K562 (cell line): ENCODE results near the gene FAM83F. TPM values are rescaled to one million over a fixed set of nuclear protein-coding genes. Genes with fewer than 3 reads are reported as not detected.

Source experiments
- ATAC-seq: fragments of 200-7000 bp; cut with Tn5 transposase; 3 replicates; pipeline ENCODE4 v1.9.1; 2020; ENCODE audit warnings: moderate library complexity
- BruUV-seq: library from RNA; stranded (reverse); fragments of 400-500 nt; replicated peaks from 2 replicates; lab custom pipeline; 2021; lab: Mats Ljungman, UMichigan
- CTCF ChIA-PET: fragments of 300-600 bp; formaldehyde crosslinking; extraction: SDS; loops from one replicate; lab custom pipeline; 2021; ENCODE audit warnings: low intra/inter-chr PET ratio; lab: Yijun Ruan, JAX
- POLR2A ChIA-PET: fragments of 300-600, 350-650 bp; sonication (Branson Sonifier 250); formaldehyde crosslinking; extraction: SDS; loops from one replicate; lab custom pipeline; 2021; ENCODE audit warnings: antibody characterized with exemption, inconsistent platforms; lab: Yijun Ruan, JAX
- DNase-seq, 4 experiments: peaks; one replicate each; pipeline versions ENCODE4 v3.0.0 to v3.0.0-alpha.2; 2011 to 2018; ENCODE audit warnings: low spot score in 3 of 4, mixed read lengths in 3 of 4; ENCODE audit errors: extremely low read depth in 1 of 4
- FAIRE-seq: peaks from 2 replicates; lab custom pipeline; 2011; peaks lifted over from hg19 to GRCh38; lab: Jason Lieb, UNC
- H2AFZ ChIP-seq: 2 replicates; pipeline ENCODE4 v1.6.0; 2011; ENCODE audit warnings: low read depth, low read length, control low read depth, inconsistent platforms
- H3K27ac ChIP-seq: fragments of 200-600 bp; 3 replicates; pipeline ENCODE4 v1.8.0; 2011; ENCODE audit warnings: low read depth, mild to moderate bottlenecking, control low read depth, inconsistent platforms, low read length, moderate library complexity, mixed read lengths; ENCODE audit errors: extremely low read depth
- H3K27me3 ChIP-seq, 2 experiments: fragments of 300-600 bp in 1 of 2; 2 replicates in 1 of 2; 3 replicates in 1 of 2; pipeline versions ENCODE4 v1.6.0 to v1.8.0; 2011; ENCODE audit warnings: inconsistent platforms in 2 of 2, low read length in 2 of 2, mild to moderate bottlenecking in 1 of 2, mixed read lengths in 1 of 2, moderate library complexity in 1 of 2; ENCODE audit not compliant: control insufficient read depth in 2 of 2, insufficient read depth in 2 of 2
- H3K36me3 ChIP-seq: fragments of 300-600 bp; 3 replicates; pipeline ENCODE4 v1.8.0; 2011; ENCODE audit warnings: mild to moderate bottlenecking, low read length, inconsistent platforms; ENCODE audit not compliant: control insufficient read depth, insufficient read depth
- H3K4me1 ChIP-seq, 2 experiments: fragments of 200-600 bp in 1 of 2; replicated peaks in 1 of 2; 2 replicates in 1 of 2; 3 replicates in 1 of 2; pipeline versions ENCODE4 v1.5.1 to v1.8.0; 2011; ENCODE audit warnings: inconsistent platforms in 2 of 2, low read length in 2 of 2, mild to moderate bottlenecking in 1 of 2, mixed read lengths in 1 of 2, moderate library complexity in 1 of 2; ENCODE audit not compliant: control insufficient read depth in 2 of 2, insufficient read depth in 2 of 2
- H3K4me2 ChIP-seq: 2 replicates; pipeline ENCODE4 v1.6.1; 2011; ENCODE audit warnings: low read length, control low read depth, inconsistent platforms, mixed read lengths; ENCODE audit not compliant: insufficient read depth
- H3K4me3 ChIP-seq: fragments of 200-600 bp; sonication (generic), shearing (Covaris generic); 2 replicates; pipeline ENCODE4 v1.5.1; 2016; ENCODE audit warnings: control low read depth, inconsistent platforms
- H3K79me2 ChIP-seq: fragments of 200-600 bp; 3 replicates; pipeline ENCODE4 v1.8.0; 2011; ENCODE audit warnings: low read length, inconsistent platforms; ENCODE audit not compliant: control insufficient read depth, insufficient read depth
- H3K9ac ChIP-seq, 2 experiments: 2 replicates each; pipeline versions ENCODE4 v1.6.0 to v1.6.1; 2011; ENCODE audit warnings: low read depth in 2 of 2, low read length in 2 of 2, control low read depth in 1 of 2, inconsistent platforms in 1 of 2, mild to moderate bottlenecking in 1 of 2, mixed read lengths in 1 of 2; ENCODE audit not compliant: insufficient read depth in 1 of 2
- H3K9me1 ChIP-seq: one replicate; pipeline ENCODE4 v1.6.0; 2011; ENCODE audit warnings: inconsistent platforms, mild to moderate bottlenecking, low read length, moderate library complexity; ENCODE audit not compliant: control insufficient read depth, insufficient read depth
- H3K9me3 ChIP-seq: replicated peaks from 2 replicates; pipeline ENCODE4 v1.5.1; 2011; ENCODE audit warnings: low read depth, low read length, inconsistent platforms; ENCODE audit not compliant: control insufficient read depth, insufficient read depth
- H4K20me1 ChIP-seq: replicated peaks from 2 replicates; pipeline ENCODE4 v1.6.1; 2011; ENCODE audit warnings: low read length, inconsistent platforms, mixed read lengths; ENCODE audit not compliant: control insufficient read depth, insufficient read depth
- ESRRB ChIP-seq: fragments of 250-450 bp; sonication (Bioruptor Pico); IDR thresholded peaks from 2 replicates; pipeline ENCODE4 v1.5.0; 2020; ENCODE audit warnings: mild to moderate bottlenecking, moderate library complexity, borderline replicate concordance
- ETV5 ChIP-seq: sonication (generic); formaldehyde crosslinking; IDR thresholded peaks from 2 replicates; pipeline ENCODE4 v1.4.0; 2020; ENCODE audit warnings: low read depth, mild to moderate bottlenecking, missing genetic modification reagents
- FOSL1 ChIP-seq: fragments of 200-800 bp; sonication (Bioruptor generic); conservative IDR thresholded peaks from 2 replicates; pipeline ENCODE4 v1.6.1; 2016; ENCODE audit warnings: missing genetic modification characterization, missing compliant biosample characterization
- HOXB6 ChIP-seq: fragments of 250-450 bp; sonication (Bioruptor Pico); IDR thresholded peaks from 2 replicates; pipeline ENCODE4 v1.5.1; 2022; ENCODE audit warnings: mild to moderate bottlenecking, borderline replicate concordance
- MAFG ChIP-seq: fragments of 450-650 bp; conservative IDR thresholded peaks from 2 replicates; pipeline ENCODE4 v1.6.1; 2016; ENCODE audit warnings: missing genetic modification characterization, missing compliant biosample characterization
- SIX5 ChIP-seq, 2 experiments: IDR thresholded peaks; 2 replicates each; pipeline ENCODE4 v1.6.1; 2011; ENCODE audit warnings: low read length in 2 of 2, borderline replicate concordance in 1 of 2, low read depth in 1 of 2, mild to moderate bottlenecking in 1 of 2, moderate library complexity in 1 of 2; ENCODE audit not compliant: insufficient read depth in 1 of 2
- TSHZ1 ChIP-seq: fragments of 250-450 bp; sonication (Bioruptor Pico); IDR thresholded peaks from 2 replicates; pipeline ENCODE4 v1.4.0; 2020; ENCODE audit warnings: mild to moderate bottlenecking, moderate library complexity
- ZNF407 ChIP-seq: fragments of 450-650 bp; IDR thresholded peaks from 2 replicates; pipeline ENCODE4 v1.6.1; 2016; ENCODE audit warnings: low read depth
- ZNF778 ChIP-seq: fragments of 450-650 bp; formaldehyde crosslinking; IDR thresholded peaks from 2 replicates; pipeline ENCODE4 v1.4.0; 2020; ENCODE audit warnings: mild to moderate bottlenecking, moderate library complexity
- WGBS: fragments of 100-300 bp; shearing (Covaris generic); methylation state at CpG from one replicate; pipeline ENCODE4 v1.1.6; 2016; ENCODE audit warnings: low coverage, mixed read lengths; ENCODE audit not compliant: insufficient coverage; ENCODE audit errors: missing lambda C conversion rate; 5-methylcytosine and 5-hydroxymethylcytosine counted together
- in situ Hi-C: fragments of 300-500 bp; cut with MboI; formaldehyde crosslinking; loops from 4 replicates; pipeline ENCODE4 v1.15.0; 2018; ENCODE audit warnings: inconsistent platforms, mixed read lengths
- intact Hi-C: fragments of 100-400 bp; cut with micrococcal nuclease; formaldehyde crosslinking; loops from 2 replicates; pipeline ENCODE4 v1.14.2; 2022
- polyA plus RNA-seq, 8 experiments: library from polyadenylated mRNA; depleted of rRNA in 4 of 8; stranded (reverse) in 5 of 8; unstranded in 3 of 8; fragments of >200 nt; fragmentation: Nextera tagmentation in 2 of 8; fragmentation: Illumina TruSeq in 1 of 8; extraction: Ambion mirVana in 2 of 8; extraction: Trizol in 1 of 8; gene quantifications; 2 replicates each; pipeline versions ENCODE4 v1.2.1 to v1.2.3, GENCODE V29; 2011 to 2014; ENCODE audit warnings: inconsistent platforms in 1 of 8, missing spikeins in 1 of 8
- total RNA-seq, 7 experiments: library from RNA; depleted of rRNA in 6 of 7; stranded (reverse); fragments of >200 nt in 6 of 7; fragmentation: Illumina TruSeq in 2 of 7; extraction: Trizol in 2 of 7; gene quantifications; 2 replicates each; pipeline versions ENCODE4 v1.2.1 to v1.2.3, GENCODE V29; 2011 to 2021; ENCODE audit warnings: low replicate concordance in 1 of 7

The FAM83F gene
- total and polyA plus RNA-seq, 9 of the 15 experiments (the other 6 are each of a cell fraction or from before 2014, with no cell fraction given): under 0.01 to 0.13 (median 0.04) TPM; not detected in 1

GRCh38 chr22:40025856-40026255 is 31.1 kb downstream of the FAM83F start (continued):
- TF ChIP-seq ZNF407 (no peak), ZNF778 (CRISPR knock-in tag) (no peak)
- TF ChIP-seq, all 486 proteins: peak for 0

- WGBS: 72% methylated on average over 4 of the region's 7 CpGs
- Histone ChIP-seq H3K4me2 (no peak overlapping the region), H3K4me3 (no peak overlapping the region), H2AFZ (no peak overlapping the region), H3K36me3 (no peaks in the 10 kb centered on the region), H3K27me3 (no peaks in the 10 kb centered on the region), H3K4me1 (peaks cover 14 to 23% of the 10 kb centered on the region in 2 experiments), H3K79me2 (no peaks in the 10 kb centered on the region), H3K27ac (no peak overlapping the region), H3K9ac (no peak overlapping the region; a peak in 1 of 4 replicates), H3K9me1 (no peaks in the 10 kb centered on the region), H3K9me3 (no peaks in the 10 kb centered on the region), H4K20me1 (no peaks in the 10 kb centered on the region; the same call in 1 of the 2 replicates)
- BruUV-seq: no TSS peak
- no peak for FAIRE-seq
- intact Hi-C loops (no loop called here), in situ Hi-C loops (no loop called here)
- ChIA-PET POLR2A (interaction anchor here (0.7 kb wide), 1 partner anchor 9 kb away, joined by 3 read pairs; no protein-coding TSS in a partner anchor), CTCF (no interaction called here)
- ATAC-seq: no peak
- no peak for DNase-seq
- TF ChIP-seq FOSL1 (tag): no peak
- TF ChIP-seq HOXB6 (CRISPR knock-in tag): no peak
- no peak for TF ChIP-seq SIX5 (IDR thresholded peaks at IDR 0.05; ENCODE audit: borderline replicate concordance in 1 of 2, insufficient read depth in 1 of 2, low read depth in 1 of 2, low read length in 2 of 2)
- no peak for TF ChIP-seq TSHZ1 (CRISPR knock-in tag)
- no peak for TF ChIP-seq ESRRB (CRISPR knock-in tag)
- no peak for TF ChIP-seq ETV5 (CRISPR knock-in tag)
- no peak for TF ChIP-seq MAFG (tag)
Observed at GRCh38 chr22:40026641-40027040, 31.9 kb downstream of the FAM83F start.
